Stomach (tissue), 9 donors: ENCODE results near the gene BRMS1L. TPM values are rescaled to one million over a fixed set of nuclear protein-coding genes. Genes with fewer than 3 reads are reported as not detected.
A peak's percentile ranks its signal among the peaks of the same experiment; 100 is the strongest.

Experiments used
- DNase-seq, 2 donors: peaks; one replicate each; pipeline versions ENCODE4 v3.0.0 to v3.0.0-alpha.2; 2013 to 2019
- H3K27ac ChIP-seq, 5 donors: fragments of 200-600 bp in 4 of 5; sonication (generic) in 4 of 5; one replicate each; pipeline ENCODE4 v1.5.1; 2013 to 2019; ENCODE audit warnings: mild to moderate bottlenecking in 1 of 5, moderate library complexity in 1 of 5
- H3K27me3 ChIP-seq, 3 donors: fragments of 200-600 bp; sonication (generic); one replicate each; pipeline ENCODE4 v1.5.1; 2017 to 2019; ENCODE audit warnings: mixed run types in 1 of 3
- H3K36me3 ChIP-seq, 4 donors: fragments of 200-600 bp; sonication (generic); 1 replicate in 3 of 4; 2 replicates in 1 of 4; pipeline ENCODE4 v1.5.1; 2016 to 2019
- H3K4me1 ChIP-seq, 4 donors: fragments of 200-600 bp; sonication (generic); one replicate each; pipeline ENCODE4 v1.5.1; 2016 to 2019
- H3K4me3 ChIP-seq, 4 donors: fragments of 200-600 bp; sonication (generic) in 3 of 4; one replicate each; pipeline ENCODE4 v1.5.1; 2016 to 2019; ENCODE audit warnings: mild to moderate bottlenecking in 1 of 4
- H3K9me3 ChIP-seq, 4 donors: fragments of 200-600 bp; sonication (generic); one replicate each; pipeline ENCODE4 v1.5.1; 2016 to 2019
- CTCF ChIP-seq, 7 experiments: fragments of 450-650 bp in 4 of 7; fragments of 200-600 bp in 3 of 7; sonication (generic) in 3 of 7; IDR thresholded peaks; one replicate each; pipeline ENCODE4 v1.5.1; 2016 to 2019; ENCODE audit warnings: antibody characterized with exemption in 7 of 7, control low read depth in 2 of 7, mild to moderate bottlenecking in 1 of 7
- EP300 ChIP-seq: sonication (generic); formaldehyde crosslinking; IDR thresholded peaks from one replicate; pipeline ENCODE4 v1.6.1; 2017; ENCODE audit warnings: antibody characterized with exemption
- POLR2A ChIP-seq, 4 donors: fragments of 450-650 bp; IDR thresholded peaks; one replicate each; pipeline ENCODE4 v1.6.1; 2016; ENCODE audit warnings: antibody characterized with exemption in 4 of 4, control low read depth in 2 of 4, mild to moderate bottlenecking in 1 of 4, moderate library complexity in 1 of 4
- POLR2AphosphoS5 ChIP-seq, 3 donors: sonication (generic); formaldehyde crosslinking; IDR thresholded peaks; one replicate each; pipeline ENCODE4 v1.6.1; 2016; ENCODE audit warnings: antibody characterized with exemption in 3 of 3
- WGBS, 5 donors: extraction: QIAGEN DNeasy Blood & Tissue Kit in 3 of 5; methylation state at CpG; one replicate each; pipeline versions ENCODE4 v1.1.5 to v1.1.7; 2013 to 2018; 5-methylcytosine and 5-hydroxymethylcytosine counted together
- intact Hi-C: fragments of 100-400 bp; cut with DNase I; formaldehyde crosslinking; loops from one replicate; pipeline ENCODE4 v1.15.1; 2023; ENCODE audit warnings: low total_unique reads
- polyA plus RNA-seq, 3 donors: library from polyadenylated mRNA; stranded (reverse); fragments of 200-250 nt; gene quantifications; one replicate each; pipeline ENCODE4 v1.2.3, GENCODE V29; 2013
- total RNA-seq, 5 donors: library from RNA; depleted of rRNA; stranded (reverse); fragments of >200 nt; gene quantifications; one replicate each; pipeline versions ENCODE4 v1.1.0 to v1.2.3, GENCODE V29; 2014 to 2016
- donor health status: healthy with polysubstance abuse.
- donor health status: Bipolar disorder and iron deficiency.
- donor health status: healthy.

The BRMS1L gene
- total and polyA plus RNA-seq, 8 donors: 1.4 to 9.7 (median 5.8) TPM; not detected in 1

DNA sequence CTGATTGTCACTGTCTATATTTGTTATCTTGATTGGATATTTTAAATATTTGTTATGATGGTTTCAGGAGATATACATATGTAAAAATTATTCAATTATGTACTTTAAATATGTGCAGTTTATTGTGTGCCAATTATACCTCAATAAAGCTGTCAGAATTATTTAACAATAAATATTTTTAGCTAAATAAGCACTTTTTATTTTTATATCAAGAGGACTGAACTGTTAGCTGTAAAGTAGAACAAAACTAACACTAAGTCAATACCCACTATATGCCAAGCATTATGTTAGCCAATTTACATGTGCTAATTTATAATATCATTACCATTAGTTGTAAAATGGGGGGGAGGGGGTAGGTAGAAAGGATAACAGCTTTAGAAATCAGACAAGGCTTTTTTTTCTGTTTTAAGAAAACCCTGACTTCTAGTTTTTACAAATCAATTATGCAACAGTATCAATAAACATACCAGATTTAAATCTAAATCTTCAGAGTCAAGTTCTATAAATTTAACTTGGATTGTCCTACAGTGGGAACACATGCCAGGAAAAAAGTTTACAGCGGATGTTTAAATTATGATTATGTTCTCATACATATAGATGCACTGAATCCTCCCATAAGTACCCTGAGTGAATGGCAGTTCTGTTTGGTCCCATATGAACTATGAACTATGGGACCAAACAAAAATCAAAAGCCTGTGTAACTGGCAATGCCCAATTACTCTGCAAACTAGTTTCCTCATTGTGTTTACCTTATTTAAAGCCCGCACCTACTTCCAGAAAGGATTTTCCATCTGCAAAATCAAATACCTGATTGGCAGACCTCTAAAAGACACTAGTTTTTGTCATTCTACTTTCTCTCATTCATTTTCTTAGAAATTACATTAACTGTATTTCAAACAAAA lies 19.9 kb upstream of the BRMS1L start:
- TF ChIP-seq EP300: no peak
- TF ChIP-seq CTCF (IDR thresholded peaks at IDR 0.05): no peak
- TF ChIP-seq POLR2A (IDR thresholded peaks at IDR 0.05): no peak
- TF ChIP-seq POLR2AphosphoS5 (IDR thresholded peaks at IDR 0.05): no peak
- Histone ChIP-seq H3K27me3 (no peaks in the 10 kb centered on the region), H3K27ac (no peak overlapping the region), H3K9me3 (no peaks in the 10 kb centered on the region), H3K4me1 (peaks cover 21 to 57% (median 40%) of the 10 kb centered on the region in 4 donors), H3K36me3 (peaks cover 0 to 7% (median 3%) of the 10 kb centered on the region in 4 donors), H3K4me3 (peak overlapping the region in 2 of 4 donors; percentile 5 to 63)
- DNase-seq: no peak
- intact Hi-C loops: no loop called here
- 35 to 58% (median 44%) methylated on average over 2 of the region's 2 CpGs for WGBS, 5 donors

DNA sequence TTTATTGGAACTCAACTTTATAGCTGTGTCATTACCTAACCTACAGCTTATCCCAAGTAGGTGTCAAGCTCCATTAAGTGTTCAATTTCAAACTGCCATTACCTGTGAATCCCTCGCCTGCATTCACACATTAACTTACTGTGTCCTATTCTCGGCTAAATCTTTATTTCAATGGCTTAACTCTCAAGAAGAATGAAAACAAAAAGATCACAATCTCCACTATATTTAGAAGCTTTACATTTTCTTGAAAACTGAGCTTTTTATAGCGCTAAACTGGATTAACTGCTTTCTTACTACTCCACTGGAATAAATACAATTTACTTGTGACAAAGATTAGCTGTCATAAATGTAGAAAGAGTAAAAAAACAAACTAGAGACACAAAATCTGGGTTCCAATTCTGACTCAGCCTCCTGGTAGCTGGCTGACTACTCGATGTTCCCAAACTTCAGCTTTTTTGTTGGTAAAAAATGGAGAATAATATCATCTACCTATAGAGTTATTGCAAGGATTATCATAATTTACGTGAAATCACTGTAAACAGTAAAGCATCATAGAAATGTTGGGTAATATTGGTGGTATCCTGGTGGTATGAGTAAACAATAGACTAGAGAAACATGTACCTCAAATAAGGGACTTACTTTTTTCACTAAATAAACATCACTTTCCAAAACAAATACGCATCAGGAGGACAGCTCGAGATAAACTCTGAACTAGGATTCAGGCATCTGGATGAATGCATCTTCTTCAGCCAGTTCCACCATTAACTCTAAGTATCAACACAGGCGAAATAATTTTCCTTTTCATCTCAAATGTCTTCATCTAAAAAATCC lies 18.8 kb upstream of the BRMS1L start:
- H3K27me3 ChIP-seq: no peaks in the 10 kb centered on the region
- peaks cover 21 to 46% (median 35%) of the 10 kb centered on the region in 4 donors for H3K4me1 ChIP-seq
- no peak for TF ChIP-seq POLR2AphosphoS5 (IDR thresholded peaks at IDR 0.05)
- no peak for TF ChIP-seq CTCF (IDR thresholded peaks at IDR 0.05)
- no peak for TF ChIP-seq EP300
- intact Hi-C loops: no loop called here
- peak overlapping the region in 3 of 4 donors; percentile 63 to 71 (median 68) for H3K4me3 ChIP-seq
- 41 to 56% (median 47%) methylated on average over 8 of the region's 8 CpGs for WGBS, 5 donors
- H3K27ac ChIP-seq: no peak overlapping the region
- peaks cover 0 to 7% (median 3%) of the 10 kb centered on the region in 4 donors for H3K36me3 ChIP-seq
- H3K9me3 ChIP-seq: no peaks in the 10 kb centered on the region
- DNase-seq: no peak

DNA sequence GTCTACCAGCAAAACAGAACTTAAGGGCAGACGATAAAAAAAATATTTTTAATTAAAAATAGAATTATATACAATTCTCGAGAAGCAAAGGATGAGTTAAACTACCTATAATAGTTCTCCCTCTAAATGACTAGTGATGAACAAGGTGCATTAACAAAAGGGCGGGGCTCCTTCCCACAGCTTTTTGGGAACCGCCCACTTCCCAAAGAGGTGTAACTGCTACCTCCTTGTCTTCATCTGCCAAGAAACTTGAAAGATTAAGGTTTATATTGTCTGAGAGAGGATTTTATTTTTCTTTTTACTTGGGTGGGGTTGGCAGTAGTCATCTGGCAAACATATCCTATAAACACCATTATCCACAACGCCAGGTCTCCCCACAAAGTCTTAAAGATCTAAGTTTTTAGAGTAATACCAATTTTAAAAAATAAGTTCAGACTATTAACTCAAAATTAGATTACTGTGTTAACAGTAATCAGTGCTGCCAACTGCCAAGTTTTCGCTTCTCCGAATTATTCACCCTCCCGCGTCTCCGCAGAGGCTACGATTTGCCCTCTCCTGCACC lies 18.0 kb upstream of the BRMS1L start:
- H3K4me1 ChIP-seq: peaks cover 21 to 40% (median 30%) of the 10 kb centered on the region in 4 donors
- H3K9me3 ChIP-seq: no peaks in the 10 kb centered on the region
- intact Hi-C loops: no loop called here
- WGBS, 5 donors: 1 to 2% (median 2%) methylated on average over 11 of the region's 11 CpGs
- H3K4me3 ChIP-seq: peak overlapping the region; percentile 63 to 71 (median 68)
- no peaks in the 10 kb centered on the region for H3K27me3 ChIP-seq
- peak; percentile 38 to 69 for DNase-seq
- H3K36me3 ChIP-seq: peaks cover 0 to 7% (median 3%) of the 10 kb centered on the region in 4 donors
- TF ChIP-seq EP300: no peak
- no peak for TF ChIP-seq CTCF (IDR thresholded peaks at IDR 0.05)
- peak overlapping the region; percentile 85 to 95 (median 92) for H3K27ac ChIP-seq
